ENCODE measurements around the gene ELMO1. TPM values are rescaled to one million over a fixed set of nuclear protein-coding genes. Genes with fewer than 3 reads are reported as not detected.

Gene ELMO1
- total RNA-seq, 1 donor from 2014 or later, result 132 TPM

DNA sequence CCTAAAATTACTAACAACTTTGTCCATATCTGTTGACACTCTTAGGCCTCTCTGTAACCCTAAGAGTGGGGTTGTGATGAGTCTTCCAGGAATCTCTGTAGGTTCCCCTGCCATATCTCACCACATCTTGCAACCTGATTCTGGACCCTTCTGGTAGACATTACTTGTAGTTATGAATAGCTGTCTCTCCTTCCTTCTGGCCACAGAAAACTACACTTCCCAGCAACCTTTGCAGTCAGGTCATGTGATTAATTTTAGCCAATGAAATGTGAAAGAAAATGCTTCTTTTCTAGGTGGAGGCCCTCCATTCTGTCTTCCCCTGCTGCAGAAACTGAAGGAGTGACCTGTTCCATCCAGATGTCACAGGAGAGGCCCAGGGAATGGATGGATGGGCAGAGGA is 576.8 kb downstream of the ELMO1 start:
- Mint-ChIP-seq H3K27me3 (no peaks in the 10 kb centered on the region), H3K4me1 (peaks cover 6% of the 10 kb centered on the region), H3K9me3 (no peaks in the 10 kb centered on the region), H3K27ac (no peak overlapping the region), H3K4me3 (no peak overlapping the region), H3K36me3 (ENCODE audit: low read depth) (peaks cover 95% of the 10 kb centered on the region)
- DNase-seq, result no peak
- ATAC-seq (ENCODE audit: low read depth), result no peak
- ChIA-PET POLR2A (no interaction called here), CTCF (no interaction called here)
- intact Hi-C loops (cut with micrococcal nuclease), result no loop called here
- TF ChIP-seq, protein P1, sequence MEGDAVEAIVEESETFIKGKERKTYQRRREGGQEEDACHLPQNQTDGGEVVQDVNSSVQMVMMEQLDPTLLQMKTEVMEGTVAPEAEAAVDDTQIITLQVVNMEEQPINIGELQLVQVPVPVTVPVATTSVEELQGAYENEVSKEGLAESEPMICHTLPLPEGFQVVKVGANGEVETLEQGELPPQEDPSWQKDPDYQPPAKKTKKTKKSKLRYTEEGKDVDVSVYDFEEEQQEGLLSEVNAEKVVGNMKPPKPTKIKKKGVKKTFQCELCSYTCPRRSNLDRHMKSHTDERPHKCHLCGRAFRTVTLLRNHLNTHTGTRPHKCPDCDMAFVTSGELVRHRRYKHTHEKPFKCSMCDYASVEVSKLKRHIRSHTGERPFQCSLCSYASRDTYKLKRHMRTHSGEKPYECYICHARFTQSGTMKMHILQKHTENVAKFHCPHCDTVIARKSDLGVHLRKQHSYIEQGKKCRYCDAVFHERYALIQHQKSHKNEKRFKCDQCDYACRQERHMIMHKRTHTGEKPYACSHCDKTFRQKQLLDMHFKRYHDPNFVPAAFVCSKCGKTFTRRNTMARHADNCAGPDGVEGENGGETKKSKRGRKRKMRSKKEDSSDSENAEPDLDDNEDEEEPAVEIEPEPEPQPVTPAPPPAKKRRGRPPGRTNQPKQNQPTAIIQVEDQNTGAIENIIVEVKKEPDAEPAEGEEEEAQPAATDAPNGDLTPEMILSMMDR (IDR thresholded peaks at IDR 0.05), result no peak

DNA sequence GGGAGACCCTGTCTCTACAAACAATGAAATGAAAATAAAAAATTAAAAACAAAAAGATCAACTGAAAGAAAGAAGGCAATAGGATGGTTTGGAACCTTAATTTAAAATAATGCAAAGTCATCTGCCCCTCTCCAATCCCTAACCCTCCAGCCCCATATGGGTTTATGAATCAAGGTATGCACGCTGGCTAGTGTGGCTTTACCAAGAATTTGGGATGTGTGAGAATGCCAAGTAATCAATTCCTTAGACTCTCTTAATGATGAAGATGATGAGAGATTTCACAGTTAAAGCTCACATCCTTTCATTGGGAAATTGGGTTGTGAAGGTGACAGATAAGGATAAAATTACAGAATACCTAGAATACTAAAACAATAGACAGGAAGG is 577.3 kb downstream of the ELMO1 start:
- Mint-ChIP-seq H3K27ac (no peak overlapping the region), H3K9me3 (no peaks in the 10 kb centered on the region), H3K27me3 (no peaks in the 10 kb centered on the region), H3K36me3 (ENCODE audit: low read depth) (peaks cover 95% of the 10 kb centered on the region), H3K4me3 (no peak overlapping the region), H3K4me1 (peaks cover 6% of the 10 kb centered on the region)
- no peak for ATAC-seq (ENCODE audit: low read depth)
- ChIA-PET CTCF (no interaction called here), POLR2A (no interaction called here)
- DNase-seq, result no peak
- TF ChIP-seq, protein P1 (IDR thresholded peaks at IDR 0.05), result no peak
- intact Hi-C loops (cut with micrococcal nuclease), result no loop called here

GRCh38 chr7:36870625-36871354 is 577.9 kb downstream of the ELMO1 start:
- H3K27ac Mint-ChIP-seq, result no peak overlapping the region
- H3K27me3 Mint-ChIP-seq, result no peaks in the 10 kb centered on the region
- intact Hi-C loops (cut with micrococcal nuclease), result no loop called here
- H3K4me1 Mint-ChIP-seq, result peaks cover 6% of the 10 kb centered on the region
- no peak for DNase-seq
- no peaks in the 10 kb centered on the region for H3K9me3 Mint-ChIP-seq
- TF ChIP-seq, protein P1 (IDR thresholded peaks at IDR 0.05), result no peak
- POLR2A ChIA-PET, result no interaction called here
- H3K4me3 Mint-ChIP-seq, result no peak overlapping the region
- no peak for ATAC-seq (ENCODE audit: low read depth)
- peaks cover 93% of the 10 kb centered on the region for H3K36me3 Mint-ChIP-seq (ENCODE audit: low read depth)
- CTCF ChIA-PET, result no interaction called here

DNA sequence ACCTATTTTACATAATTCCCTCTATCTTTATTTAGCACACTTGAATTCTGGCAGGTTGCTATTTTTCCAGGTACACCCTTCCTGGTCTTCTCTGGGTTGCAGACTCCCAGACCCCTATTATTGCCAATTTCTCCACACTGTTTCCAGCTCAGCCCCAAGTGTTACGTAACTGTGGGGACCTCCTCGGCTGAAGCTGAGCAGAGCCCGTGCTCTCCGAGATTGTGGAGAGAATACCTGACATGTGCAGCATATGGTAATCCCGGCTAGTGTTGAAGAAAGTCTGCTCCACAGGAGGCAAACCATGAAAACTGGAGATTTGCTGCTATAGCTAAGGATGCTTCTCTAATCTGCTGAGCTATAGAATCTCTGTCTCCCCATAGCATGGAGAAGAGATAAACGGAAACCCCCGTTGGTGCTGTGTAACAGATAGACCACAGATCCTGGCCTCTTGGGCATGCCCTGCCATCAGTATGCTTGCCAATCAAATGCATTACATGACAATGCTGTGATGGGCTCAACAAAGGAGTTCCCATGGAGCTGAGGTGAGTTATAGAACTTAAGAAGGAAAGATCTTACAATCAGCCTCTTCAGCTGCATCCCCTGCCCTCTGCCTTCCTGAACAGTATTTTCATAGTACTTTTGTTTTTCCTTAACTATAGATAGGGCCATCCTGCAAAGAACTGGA is 579.8 kb downstream of the ELMO1 start:
- Mint-ChIP-seq H3K27me3 (no peaks in the 10 kb centered on the region), H3K4me1 (peaks cover 6% of the 10 kb centered on the region), H3K27ac (no peak overlapping the region), H3K36me3 (ENCODE audit: low read depth) (peaks cover 93% of the 10 kb centered on the region), H3K4me3 (no peak overlapping the region), H3K9me3 (no peaks in the 10 kb centered on the region)
- TF ChIP-seq, protein P1 (IDR thresholded peaks at IDR 0.05), result no peak
- intact Hi-C loops (cut with micrococcal nuclease), result no loop called here
- POLR2A ChIA-PET, result no interaction called here
- no peak for DNase-seq
- CTCF ChIA-PET, result no interaction called here
- no peak for ATAC-seq (ENCODE audit: low read depth)

DNA sequence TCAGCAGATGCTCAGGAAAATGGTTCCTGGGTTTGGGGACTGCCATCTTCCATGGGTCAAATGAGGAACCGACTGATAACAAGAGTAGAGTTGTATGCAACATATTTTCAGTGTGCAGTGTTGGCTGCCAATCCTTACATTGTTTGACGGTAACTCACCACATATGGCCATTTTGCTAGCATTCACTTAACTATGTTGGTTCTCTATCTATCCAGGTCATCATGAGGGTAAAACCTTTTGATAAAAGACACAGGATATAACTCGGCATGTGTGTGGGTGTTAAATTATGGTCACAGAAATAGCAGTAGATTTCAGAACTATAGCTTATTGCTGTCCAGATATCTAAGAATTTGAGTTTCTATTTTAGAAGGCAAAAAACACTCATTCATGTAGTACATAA is 583.6 kb downstream of the ELMO1 start:
- intact Hi-C loops (cut with micrococcal nuclease), result no loop called here
- H3K27me3 Mint-ChIP-seq, result no peaks in the 10 kb centered on the region
- CTCF ChIA-PET, result no interaction called here

More for the DNA sequence above, 583.6 kb downstream of the ELMO1 start:
- no peaks in the 10 kb centered on the region for H3K9me3 Mint-ChIP-seq
- H3K4me1 Mint-ChIP-seq, result peaks cover 6% of the 10 kb centered on the region
- H3K27ac Mint-ChIP-seq, result no peak overlapping the region
- TF ChIP-seq, protein P1 (IDR thresholded peaks at IDR 0.05), result no peak
- peaks cover 94% of the 10 kb centered on the region for H3K36me3 Mint-ChIP-seq (ENCODE audit: low read depth)
- ATAC-seq (ENCODE audit: low read depth), result no peak
- no peak overlapping the region for H3K4me3 Mint-ChIP-seq
- POLR2A ChIA-PET, result no interaction called here
- DNase-seq, result no peak

Measured in activated B cell treated with CpG ODN at 0.5 μM for 24 hours (primary cell).